Skeletal muscle tissue (tissue), 4 donors: ENCODE measurements around the gene DNAAF5. TPM values are rescaled to one million over a fixed set of nuclear protein-coding genes. Genes with fewer than 3 reads are reported as not detected.
"Not testable (repeated sequence)": the region's sequence is repeated elsewhere in the genome, so short reads cannot be mapped to it uniquely, and the experiment has no call there.

Source experiments
- H3K27ac ChIP-seq: one replicate; pipeline ENCODE4 v1.7.0; 2013; ENCODE audit warnings: mild to moderate bottlenecking, low read depth, low read length, inconsistent platforms
- H3K27me3 ChIP-seq, 3 donors: one replicate each; pipeline ENCODE4 v1.7.0; 2013; ENCODE audit warnings: low read length in 3 of 3; ENCODE audit not compliant: control insufficient read depth in 3 of 3, insufficient read depth in 3 of 3
- H3K36me3 ChIP-seq, 3 donors: one replicate each; pipeline ENCODE4 v1.7.0; 2013; ENCODE audit warnings: low read length in 3 of 3; ENCODE audit not compliant: control insufficient read depth in 3 of 3, insufficient read depth in 3 of 3
- H3K4me1 ChIP-seq, 3 donors: one replicate each; pipeline ENCODE4 v1.7.0; 2013; ENCODE audit warnings: low read length in 3 of 3, mild to moderate bottlenecking in 3 of 3; ENCODE audit not compliant: control insufficient read depth in 3 of 3, insufficient read depth in 3 of 3
- H3K4me3 ChIP-seq, 3 donors: one replicate each; pipeline ENCODE4 v1.7.0; 2013; ENCODE audit warnings: low read length in 3 of 3
- H3K9ac ChIP-seq, 3 donors: one replicate each; pipeline ENCODE4 v1.7.0; 2013; ENCODE audit warnings: low read length in 3 of 3, mild to moderate bottlenecking in 3 of 3, moderate library complexity in 2 of 3, low read depth in 1 of 3
- H3K9me3 ChIP-seq, 3 donors: one replicate each; pipeline ENCODE4 v1.7.0; 2013; ENCODE audit warnings: low read length in 3 of 3; ENCODE audit not compliant: control insufficient read depth in 3 of 3
- total RNA-seq: library from RNA; depleted of rRNA; stranded (reverse); fragments of >200 nt; gene quantifications from one replicate; pipeline ENCODE4 v1.2.3, GENCODE V29; 2014
- donor health status: Osteomylitis.

Gene DNAAF5
- total RNA-seq, 1 donor from 2014 or later = 13.0 TPM

GRCh38 chr7:734808-735207 lies 8.3 kb downstream of the DNAAF5 start:
- no peak overlapping the region for H3K9ac ChIP-seq
- peaks cover 11 to 21% (median 12%) of the 10 kb centered on the region in 3 donors for H3K36me3 ChIP-seq
- H3K4me3 ChIP-seq = peak overlapping the region in 1 of 3 donors; percentile 2
- peaks cover 0 to 6% (median 3%) of the 10 kb centered on the region in 3 donors for H3K9me3 ChIP-seq
- peaks cover 27 to 42% (median 36%) of the 10 kb centered on the region in 3 donors for H3K4me1 ChIP-seq
- H3K27ac ChIP-seq = no peak overlapping the region
- H3K27me3 ChIP-seq = no peaks in the 10 kb centered on the region

- H3K4me1 ChIP-seq = peaks cover 5 to 14% (median 9%) of the 10 kb centered on the region in 3 donors
- no peaks in the 10 kb centered on the region for H3K27me3 ChIP-seq
- H3K9ac ChIP-seq = peak overlapping the region in 1 of 3 donors; percentile 50
- no peak overlapping the region for H3K4me3 ChIP-seq
- H3K36me3 ChIP-seq = peaks cover 29 to 31% (median 30%) of the 10 kb centered on the region in 3 donors
- H3K27ac ChIP-seq = peak overlapping the region; percentile 21
- H3K9me3 ChIP-seq = peaks cover 0 to 6% (median 3%) of the 10 kb centered on the region in 3 donors
Measured at GRCh38 chr7:738241-738640, 11.7 kb downstream of the DNAAF5 start.

- Histone ChIP-seq H3K4me3 (no peak overlapping the region), H3K4me1 (peaks cover 5 to 14% (median 9%) of the 10 kb centered on the region in 3 donors), H3K9ac (peak overlapping the region in 1 of 3 donors; percentile 50), H3K27ac (peak overlapping the region; percentile 21), H3K9me3 (peaks cover 0 to 6% (median 3%) of the 10 kb centered on the region in 3 donors), H3K27me3 (no peaks in the 10 kb centered on the region), H3K36me3 (peaks cover 29 to 31% (median 30%) of the 10 kb centered on the region in 3 donors)
Measured at GRCh38 chr7:738723-739454, 12.4 kb downstream of the DNAAF5 start.

- peaks cover 0 to 6% (median 3%) of the 10 kb centered on the region in 3 donors for H3K9me3 ChIP-seq
- no peak overlapping the region for H3K9ac ChIP-seq
- H3K4me1 ChIP-seq = peaks cover 5 to 14% (median 9%) of the 10 kb centered on the region in 3 donors
- no peak overlapping the region for H3K27ac ChIP-seq
- H3K36me3 ChIP-seq = peaks cover 27 to 30% (median 29%) of the 10 kb centered on the region in 3 donors
- no peaks in the 10 kb centered on the region for H3K27me3 ChIP-seq
- no peak overlapping the region for H3K4me3 ChIP-seq
Measured at GRCh38 chr7:739455-739982, 13.0 kb downstream of the DNAAF5 start.

GRCh38 chr7:739983-740942 lies 13.8 kb downstream of the DNAAF5 start:
- no peak overlapping the region for H3K9ac ChIP-seq
- no peaks in the 10 kb centered on the region for H3K27me3 ChIP-seq
- peaks cover 5 to 14% (median 9%) of the 10 kb centered on the region in 3 donors for H3K4me1 ChIP-seq
- H3K36me3 ChIP-seq = peaks cover 27 to 31% (median 29%) of the 10 kb centered on the region in 3 donors
- no peak overlapping the region for H3K4me3 ChIP-seq
- H3K27ac ChIP-seq = no peak overlapping the region
- H3K9me3 ChIP-seq = peaks cover 0 to 1% (median 0%) of the 10 kb centered on the region in 3 donors

- H3K36me3 ChIP-seq = peaks cover 30 to 33% (median 31%) of the 10 kb centered on the region in 3 donors
- no peaks in the 10 kb centered on the region for H3K9me3 ChIP-seq
- H3K4me1 ChIP-seq = peaks cover 5 to 14% (median 9%) of the 10 kb centered on the region in 3 donors
Measured at GRCh38 chr7:741191-741671, 14.7 kb downstream of the DNAAF5 start.

GRCh38 chr7:741850-742249 lies 15.4 kb downstream of the DNAAF5 start:
- Histone ChIP-seq H3K9ac (no peak overlapping the region), H3K27me3 (no peaks in the 10 kb centered on the region), H3K27ac (no peak overlapping the region), H3K36me3 (peaks cover 31 to 33% (median 33%) of the 10 kb centered on the region in 3 donors), H3K4me1 (peaks cover 5 to 14% (median 9%) of the 10 kb centered on the region in 3 donors), H3K9me3 (no peaks in the 10 kb centered on the region), H3K4me3 (no peak overlapping the region)

More at GRCh38 chr7:741191-741671, 14.7 kb downstream of the DNAAF5 start:
- Histone ChIP-seq H3K9ac (no peak overlapping the region), H3K4me3 (no peak overlapping the region), H3K27ac (no peak overlapping the region), H3K27me3 (no peaks in the 10 kb centered on the region)

- peaks cover 5 to 14% (median 9%) of the 10 kb centered on the region in 3 donors for H3K4me1 ChIP-seq
- no peak overlapping the region for H3K9ac ChIP-seq
- H3K36me3 ChIP-seq = peaks cover 31 to 33% (median 33%) of the 10 kb centered on the region in 3 donors
- H3K4me3 ChIP-seq = no peak overlapping the region
- no peaks in the 10 kb centered on the region for H3K27me3 ChIP-seq
- H3K9me3 ChIP-seq = no peaks in the 10 kb centered on the region
- no peak overlapping the region for H3K27ac ChIP-seq
Measured at GRCh38 chr7:742791-743190, 16.3 kb downstream of the DNAAF5 start.

- H3K27me3 ChIP-seq, H3K27ac ChIP-seq, H3K4me3 ChIP-seq, H3K9me3 ChIP-seq, H3K4me1 ChIP-seq, H3K9ac ChIP-seq: not testable (repeated sequence)
- H3K36me3 ChIP-seq = peaks cover 31 to 33% (median 33%) of the 10 kb centered on the region in 3 donors
Measured at GRCh38 chr7:743341-744127, 17.0 kb downstream of the DNAAF5 start.
